ENCODE data around the gene HRC.

DNA sequence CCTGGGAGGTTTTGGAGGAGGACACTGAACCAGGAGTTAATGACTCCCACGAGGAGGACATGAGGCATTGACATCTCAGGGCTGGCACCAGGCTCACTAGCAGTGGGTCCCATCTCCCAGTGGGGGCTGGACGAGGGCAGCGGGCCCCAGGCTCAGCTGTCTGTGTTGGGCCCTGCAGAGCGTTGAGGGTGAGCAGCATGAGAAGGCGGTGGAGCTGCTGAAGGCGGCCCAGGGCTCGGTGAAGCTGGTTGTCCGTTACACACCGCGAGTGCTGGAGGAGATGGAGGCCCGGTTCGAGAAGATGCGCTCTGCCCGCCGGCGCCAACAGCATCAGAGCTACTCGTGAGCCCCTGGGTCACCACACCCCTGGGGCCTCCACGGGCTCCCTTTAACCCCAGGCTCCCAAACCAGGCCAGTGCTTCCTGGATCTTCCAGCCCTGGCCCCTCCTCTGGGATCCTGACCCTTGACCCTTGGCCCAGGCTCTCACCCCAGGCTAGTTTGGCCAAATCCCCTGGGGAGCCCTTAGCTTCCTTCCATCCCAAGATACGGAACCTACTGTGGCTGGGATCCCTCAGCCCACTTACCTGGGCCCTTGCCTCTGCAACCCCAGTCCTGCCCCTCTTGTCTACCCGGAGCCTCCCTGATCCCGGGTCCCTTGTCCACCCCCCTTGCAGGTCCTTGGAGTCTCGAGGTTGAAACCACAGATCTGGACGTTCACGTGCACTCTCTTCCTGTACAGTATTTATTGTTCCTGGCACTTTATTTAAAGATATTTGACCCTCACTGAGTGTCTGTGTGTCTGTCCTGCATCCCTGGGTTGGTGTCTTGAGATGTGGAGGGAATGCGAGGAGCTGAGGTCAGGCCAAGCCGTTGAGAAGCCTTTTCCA lies 37.3 kb downstream of the HRC start:
- TF ChIP-seq, protein P1, sequence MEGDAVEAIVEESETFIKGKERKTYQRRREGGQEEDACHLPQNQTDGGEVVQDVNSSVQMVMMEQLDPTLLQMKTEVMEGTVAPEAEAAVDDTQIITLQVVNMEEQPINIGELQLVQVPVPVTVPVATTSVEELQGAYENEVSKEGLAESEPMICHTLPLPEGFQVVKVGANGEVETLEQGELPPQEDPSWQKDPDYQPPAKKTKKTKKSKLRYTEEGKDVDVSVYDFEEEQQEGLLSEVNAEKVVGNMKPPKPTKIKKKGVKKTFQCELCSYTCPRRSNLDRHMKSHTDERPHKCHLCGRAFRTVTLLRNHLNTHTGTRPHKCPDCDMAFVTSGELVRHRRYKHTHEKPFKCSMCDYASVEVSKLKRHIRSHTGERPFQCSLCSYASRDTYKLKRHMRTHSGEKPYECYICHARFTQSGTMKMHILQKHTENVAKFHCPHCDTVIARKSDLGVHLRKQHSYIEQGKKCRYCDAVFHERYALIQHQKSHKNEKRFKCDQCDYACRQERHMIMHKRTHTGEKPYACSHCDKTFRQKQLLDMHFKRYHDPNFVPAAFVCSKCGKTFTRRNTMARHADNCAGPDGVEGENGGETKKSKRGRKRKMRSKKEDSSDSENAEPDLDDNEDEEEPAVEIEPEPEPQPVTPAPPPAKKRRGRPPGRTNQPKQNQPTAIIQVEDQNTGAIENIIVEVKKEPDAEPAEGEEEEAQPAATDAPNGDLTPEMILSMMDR (IDR thresholded peaks at IDR 0.05), result no peak
- no peak for TF ChIP-seq POLR2A (IDR thresholded peaks at IDR 0.05)
